ENCODE results near the gene PLOD2.

Gene PLOD2

DNA sequence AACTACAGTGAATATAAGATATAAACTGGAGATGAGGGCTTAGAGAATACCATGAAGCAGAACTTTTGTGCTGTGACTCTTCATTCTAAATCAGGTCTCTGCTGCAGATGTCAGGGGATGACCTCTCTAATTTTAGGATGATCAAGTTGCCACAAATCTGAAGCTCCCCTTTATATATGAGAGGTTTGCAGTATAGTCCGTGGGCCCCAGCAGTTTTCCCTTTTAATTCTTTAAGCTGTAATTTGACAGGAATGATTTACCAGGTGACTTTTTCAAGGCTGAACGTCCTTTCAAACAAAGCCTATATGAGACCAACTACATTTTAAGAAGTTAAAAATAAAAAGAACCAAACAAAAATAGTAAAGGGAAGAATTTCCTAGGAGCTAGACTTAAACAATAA, 4.9 kb upstream of the PLOD2 start:
- no peak for DNase-seq

DNA sequence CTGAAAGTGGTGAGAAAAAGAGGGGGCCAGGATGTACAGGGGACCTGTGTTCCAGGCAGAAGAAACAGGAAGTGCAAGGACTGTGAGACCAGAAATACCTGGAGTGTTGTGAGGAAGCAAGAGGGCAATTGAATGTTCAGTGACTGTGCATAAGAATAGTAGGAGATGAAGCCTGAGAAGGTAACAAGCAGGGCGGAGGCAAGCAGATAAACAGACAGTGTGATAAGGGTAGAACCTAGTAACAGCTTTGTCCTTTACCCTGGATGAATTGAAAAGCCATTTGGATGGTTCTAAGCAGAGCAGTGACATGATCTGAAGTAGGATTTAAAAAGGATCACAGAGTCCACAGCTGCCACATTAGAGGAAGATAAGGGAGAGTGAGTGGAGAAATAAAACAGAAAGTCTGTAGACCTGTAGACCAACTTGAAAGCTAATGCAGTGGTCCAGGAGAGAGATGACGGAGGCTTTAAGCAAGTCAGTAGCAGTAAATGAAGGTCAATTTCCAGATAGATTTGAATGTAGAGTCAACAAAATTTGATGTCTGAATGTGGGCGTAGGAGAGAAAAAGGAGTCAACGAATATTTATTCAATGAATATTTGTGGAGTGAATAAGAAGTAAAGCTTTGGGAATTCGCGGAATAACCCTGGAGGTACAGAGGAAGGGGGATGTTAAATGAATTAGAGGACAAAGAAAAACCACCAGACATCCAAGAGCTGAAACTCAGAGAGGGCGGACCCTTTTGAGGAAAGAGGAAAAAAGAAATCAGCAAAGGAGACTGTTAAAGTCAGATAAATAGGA, 4.2 kb upstream of the PLOD2 start:
- no peak for DNase-seq

GRCh38 chr3:146164506-146164905, 3.5 kb upstream of the PLOD2 start:
- no peak for DNase-seq

GRCh38 chr3:146164071-146164470, 3.1 kb upstream of the PLOD2 start:
- DNase-seq: no peak

GRCh38 chr3:146163584-146163983, 2.6 kb upstream of the PLOD2 start:
- DNase-seq: no peak

DNA sequence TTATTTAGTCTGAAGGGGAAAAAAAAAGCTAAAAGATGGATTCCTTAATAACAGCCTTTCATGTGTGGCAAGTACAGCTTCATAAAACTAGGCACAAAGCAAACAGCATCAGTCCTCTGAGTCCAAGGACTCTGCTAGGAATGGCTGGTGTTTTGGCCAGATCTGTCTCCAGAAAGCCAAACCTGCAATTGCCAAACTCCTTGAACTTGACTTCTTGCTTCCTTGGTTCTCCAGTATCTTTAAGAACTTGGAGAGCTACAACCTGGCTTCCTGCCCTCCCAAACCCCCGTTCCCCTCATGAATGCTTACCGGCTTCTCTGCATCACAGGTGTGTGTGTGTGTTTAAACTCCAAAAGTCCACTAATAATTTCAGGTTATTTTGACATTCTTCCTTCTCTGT, 1.6 kb upstream of the PLOD2 start:
- DNase-seq: no peak

- DNase-seq: no peak
Measured at GRCh38 chr3:146161663-146162002, 649 bp upstream of the PLOD2 start.

DNA sequence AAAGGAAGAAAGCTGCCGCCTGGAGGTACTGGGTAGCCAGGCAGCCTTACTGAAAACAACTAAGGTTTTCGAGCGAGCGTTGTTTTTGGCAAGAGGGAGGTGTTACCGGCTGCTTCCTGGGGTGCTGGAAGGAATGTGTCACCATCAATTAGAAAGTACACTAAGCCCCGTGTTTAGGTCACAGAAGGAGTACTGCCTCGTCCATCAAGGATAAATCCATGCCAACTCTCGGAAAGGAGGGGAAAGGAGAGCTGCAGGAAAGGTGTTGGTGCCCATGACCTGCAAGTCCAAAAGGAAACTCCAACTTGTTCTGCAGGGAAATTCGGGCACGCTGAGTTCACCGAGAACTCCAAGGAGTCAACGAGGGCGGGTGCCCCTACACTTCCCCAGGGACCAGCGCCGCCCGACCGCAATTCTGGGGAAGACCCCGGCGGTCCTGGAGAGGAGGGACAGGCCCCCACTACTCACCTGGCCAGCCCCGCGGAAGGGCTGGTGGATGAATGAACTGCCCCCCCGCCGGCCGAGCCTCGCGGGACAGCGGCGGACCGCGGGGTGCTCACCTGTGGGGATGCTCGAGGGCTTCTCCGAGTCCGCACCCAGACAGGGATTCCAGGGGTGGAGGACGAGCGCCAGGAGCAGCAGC, 542 bp downstream of the PLOD2 start:
- DNase-seq: peak; percentile 72

DNA sequence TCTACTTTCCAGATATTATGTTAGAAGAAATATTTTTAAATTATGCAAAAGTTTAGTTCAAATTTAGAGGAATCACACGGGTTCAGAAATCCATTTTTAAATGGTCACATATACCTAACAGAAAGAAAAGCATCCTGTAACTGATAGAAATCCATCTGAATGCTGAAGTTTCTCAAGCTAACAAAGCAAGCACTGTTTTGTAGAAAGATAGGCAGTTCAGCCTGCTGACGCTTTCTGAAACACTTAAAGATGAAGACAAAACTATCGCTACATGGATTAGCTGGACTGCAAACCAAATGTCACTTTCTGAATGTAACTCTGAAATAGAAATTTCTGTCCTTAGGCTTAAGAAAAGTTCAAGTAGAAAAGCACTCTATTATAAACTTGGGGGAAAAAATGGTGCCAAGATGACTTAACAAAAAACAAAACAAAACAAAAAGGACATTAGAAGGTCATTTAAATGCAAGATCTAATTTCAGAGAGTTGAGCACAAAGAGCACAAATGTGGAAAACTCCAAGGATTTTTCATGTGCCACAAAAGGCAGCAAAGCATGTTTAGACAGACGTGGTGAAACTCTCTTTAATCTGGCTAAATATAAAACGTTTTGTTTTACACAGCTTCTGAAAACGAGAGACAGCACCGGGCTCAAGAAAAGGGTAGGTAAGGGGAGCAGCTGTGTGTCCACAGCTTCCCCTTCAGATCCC, 1.2 kb downstream of the PLOD2 start:
- no peak for DNase-seq

GRCh38 chr3:146159037-146159436, 1.9 kb downstream of the PLOD2 start:
- DNase-seq: no peak

GRCh38 chr3:146157325-146158060, 3.5 kb downstream of the PLOD2 start:
- no peak for DNase-seq

DNA sequence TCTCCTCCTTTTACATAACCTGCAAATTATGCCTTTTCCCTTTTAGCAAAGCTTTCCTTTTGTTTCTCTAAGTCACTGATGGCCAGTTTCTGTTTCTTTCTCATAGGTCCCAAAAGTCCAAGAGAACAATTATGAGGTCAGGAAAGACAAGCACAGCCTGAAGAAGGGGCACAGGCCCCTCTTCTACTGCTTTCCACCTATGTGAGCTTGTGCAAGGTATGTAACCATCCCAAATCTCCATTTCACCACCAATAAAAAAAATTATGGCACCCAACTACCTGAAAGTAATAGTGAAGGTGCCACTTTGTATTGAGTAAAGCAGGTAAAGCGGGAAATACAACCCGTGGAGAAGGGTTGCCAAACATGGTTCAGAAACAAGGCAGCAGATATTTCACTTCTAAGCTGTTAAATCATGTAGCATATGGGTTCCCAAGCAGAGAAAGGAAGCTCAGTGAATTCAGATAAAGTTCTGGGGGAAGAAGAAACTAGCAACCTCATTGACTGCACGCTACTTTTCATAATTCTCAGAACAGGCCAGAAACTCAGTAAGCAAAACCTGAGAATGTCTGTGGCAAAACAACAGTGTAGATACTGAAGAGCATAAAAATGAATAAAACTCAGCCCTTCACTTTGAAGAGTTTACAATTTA, 4.2 kb downstream of the PLOD2 start:
- no peak for DNase-seq

- DNase-seq: peak; percentile 54
Measured at GRCh38 chr3:146156095-146156494, 4.9 kb downstream of the PLOD2 start.

DNA sequence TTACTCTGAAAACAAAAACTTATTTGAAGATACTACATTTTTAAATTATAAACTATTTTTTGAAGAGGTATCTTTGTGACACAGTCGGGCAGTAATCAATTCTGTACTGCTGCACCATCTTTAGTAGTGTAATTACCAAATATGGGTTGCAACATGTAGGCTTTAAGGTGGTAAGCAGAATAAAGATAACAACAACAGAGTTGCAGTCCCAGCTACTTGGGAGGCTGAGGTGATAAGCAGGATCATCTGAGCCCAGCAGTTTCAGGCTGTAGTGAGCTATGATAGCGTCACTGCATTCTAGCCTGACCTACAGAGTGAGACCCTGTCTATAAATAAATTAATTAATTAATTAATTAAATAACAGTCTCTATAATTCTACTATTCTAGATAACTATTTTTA, 6.0 kb downstream of the PLOD2 start:
- DNase-seq: no peak

DNA sequence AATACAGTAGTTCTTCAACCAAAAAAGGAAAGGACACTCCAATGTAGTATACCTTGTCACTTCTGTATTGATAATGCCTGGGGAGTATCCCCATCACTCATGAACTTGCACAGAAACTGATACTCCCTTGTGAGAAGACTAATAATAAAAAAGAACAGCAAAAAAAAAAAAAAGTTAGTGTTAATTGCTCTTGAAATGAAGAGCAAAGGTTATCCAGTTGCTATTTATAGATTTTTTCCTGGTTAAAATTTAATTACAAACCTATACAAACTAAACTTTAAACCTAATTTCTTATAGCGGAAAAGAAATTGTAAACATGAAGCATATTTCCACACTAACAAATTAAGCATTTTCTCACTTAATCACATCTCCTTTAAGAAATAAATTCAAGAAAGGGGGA, 6.7 kb downstream of the PLOD2 start:
- no peak for DNase-seq

GRCh38 chr3:146153429-146153828, 7.6 kb downstream of the PLOD2 start:
- no peak for DNase-seq

GRCh38 chr3:146152834-146153233, 8.2 kb downstream of the PLOD2 start:
- no peak for DNase-seq

DNA sequence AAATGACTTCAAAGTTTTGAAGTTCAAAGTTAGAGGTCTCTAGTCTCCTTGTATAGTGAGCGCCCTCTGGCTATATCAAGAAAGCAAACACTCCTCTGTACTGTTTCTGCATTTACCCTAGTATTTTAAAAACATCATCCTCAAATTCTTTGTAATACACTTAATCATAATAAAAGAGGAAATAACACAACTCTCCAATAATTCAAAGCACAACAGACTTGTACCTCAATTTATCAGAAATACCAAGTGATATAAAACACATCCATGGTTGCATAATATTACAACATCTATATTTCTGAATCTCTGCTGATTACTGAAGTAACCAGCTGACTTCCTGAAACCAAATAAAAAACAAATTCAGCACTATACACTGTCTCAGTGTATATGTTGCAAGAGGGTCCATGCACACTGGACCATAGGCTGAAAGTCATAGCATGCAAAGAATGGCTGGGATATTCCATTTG, 12.5 kb downstream of the PLOD2 start:
- no peak for DNase-seq

GRCh38 chr3:146145642-146146041, 15.3 kb downstream of the PLOD2 start:
- DNase-seq: no peak

- no peak for DNase-seq
Measured at GRCh38 chr3:146142757-146143156, 18.2 kb downstream of the PLOD2 start.

DNA sequence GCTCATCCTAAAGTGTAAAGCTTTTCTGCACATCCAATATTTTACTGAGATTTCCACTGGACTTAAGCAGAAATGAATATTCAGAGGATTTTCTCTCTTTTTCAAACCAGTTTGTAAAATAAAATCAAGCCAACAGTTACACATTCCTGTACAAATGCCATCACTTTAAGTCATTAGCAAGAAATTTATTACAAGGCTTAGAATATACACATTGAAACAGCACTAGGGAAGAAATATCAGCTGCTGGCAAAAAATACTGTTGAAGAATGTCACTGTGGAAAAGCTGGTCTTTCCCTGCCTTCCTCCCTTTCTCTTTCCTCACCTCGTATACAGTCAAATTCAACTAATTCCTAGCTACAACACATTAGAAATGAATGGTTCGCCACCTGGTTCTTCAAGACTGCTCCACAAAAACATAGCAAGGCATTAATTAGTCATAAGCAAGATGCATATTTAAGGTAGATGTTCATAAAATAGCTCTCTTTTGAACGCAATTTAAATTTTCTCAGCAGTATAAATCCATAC, 21.3 kb downstream of the PLOD2 start:
- DNase-seq: no peak

- DNase-seq: no peak
Measured at GRCh38 chr3:146138902-146139301, 22.1 kb downstream of the PLOD2 start.

- DNase-seq: no peak
Measured at GRCh38 chr3:146136647-146137046, 24.3 kb downstream of the PLOD2 start.
